ENCODE data around the gene TTLL3. TPM values are rescaled to one million over a fixed set of nuclear protein-coding genes. Genes with fewer than 3 reads are reported as not detected.

TTLL3 gene, protein sequence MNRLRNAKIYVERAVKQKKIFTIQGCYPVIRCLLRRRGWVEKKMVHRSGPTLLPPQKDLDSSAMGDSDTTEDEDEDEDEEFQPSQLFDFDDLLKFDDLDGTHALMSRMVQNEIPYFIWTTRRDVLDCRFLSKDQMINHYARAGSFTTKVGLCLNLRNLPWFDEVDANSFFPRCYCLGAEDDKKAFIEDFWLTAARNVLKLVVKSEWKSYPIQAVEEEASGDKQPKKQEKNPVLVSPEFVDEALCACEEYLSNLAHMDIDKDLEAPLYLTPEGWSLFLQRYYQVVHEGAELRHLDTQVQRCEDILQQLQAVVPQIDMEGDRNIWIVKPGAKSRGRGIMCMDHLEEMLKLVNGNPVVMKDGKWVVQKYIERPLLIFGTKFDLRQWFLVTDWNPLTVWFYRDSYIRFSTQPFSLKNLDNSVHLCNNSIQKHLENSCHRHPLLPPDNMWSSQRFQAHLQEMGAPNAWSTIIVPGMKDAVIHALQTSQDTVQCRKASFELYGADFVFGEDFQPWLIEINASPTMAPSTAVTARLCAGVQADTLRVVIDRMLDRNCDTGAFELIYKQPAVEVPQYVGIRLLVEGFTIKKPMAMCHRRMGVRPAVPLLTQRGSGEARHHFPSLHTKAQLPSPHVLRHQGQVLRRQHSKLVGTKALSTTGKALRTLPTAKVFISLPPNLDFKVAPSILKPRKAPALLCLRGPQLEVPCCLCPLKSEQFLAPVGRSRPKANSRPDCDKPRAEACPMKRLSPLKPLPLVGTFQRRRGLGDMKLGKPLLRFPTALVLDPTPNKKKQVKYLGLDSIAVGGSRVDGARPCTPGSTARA
- 10 to 100 TPM; 40.7 to 69.0 TPM for total RNA-seq

DNA sequence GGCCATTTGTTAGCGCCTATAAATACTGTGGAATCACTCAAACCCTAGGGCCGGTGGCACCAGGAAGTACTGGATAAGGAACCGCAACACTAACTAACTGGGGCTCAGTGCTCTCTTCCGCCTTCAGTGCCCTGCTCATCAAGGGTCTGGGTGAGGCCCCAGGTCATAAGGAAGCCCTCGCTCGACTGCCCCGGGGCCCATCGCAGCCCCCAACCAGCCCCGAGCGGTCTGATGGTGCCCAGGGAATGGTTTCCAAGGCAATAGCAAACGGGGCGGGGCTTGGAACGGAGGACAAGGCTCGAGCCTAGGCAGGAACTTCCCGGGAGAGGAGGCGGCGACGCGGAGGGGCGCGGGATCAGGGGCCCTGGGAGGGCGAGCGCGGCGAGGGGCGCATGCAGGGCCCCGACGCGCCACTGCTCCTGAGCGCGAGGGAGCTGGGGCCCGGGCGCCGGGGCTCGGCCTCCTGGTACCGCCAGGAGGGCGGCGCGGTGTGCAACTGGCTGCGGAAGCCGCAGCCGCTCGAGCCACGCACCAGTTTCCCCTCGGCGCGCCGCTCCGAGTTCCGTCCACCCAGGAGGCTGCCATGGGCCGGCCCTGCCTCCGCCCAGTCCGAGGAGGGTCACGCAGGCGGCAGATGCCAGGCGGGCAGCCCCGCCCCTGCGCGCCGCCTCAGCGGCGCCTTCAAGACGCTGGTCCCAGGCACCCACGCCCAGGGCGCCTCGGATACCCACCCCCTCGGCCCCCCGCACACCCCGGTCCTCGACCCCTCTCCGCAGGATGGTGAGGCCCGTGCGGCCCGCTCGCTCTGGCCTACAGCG lies at the start of gene TTLL3:
TTLL3 (plus strand) TSS at position 648 of the 818 bp plus-strand sequence. CDS start 400 bp downstream, outside the sequence.
- peak; percentile 54 for DNase-seq (ENCODE audit: low spot score)
- H3K9me3 ChIP-seq, result no peaks in the 10 kb centered on the region
- H3K27me3 ChIP-seq (replicated peaks; ENCODE audit: insufficient read depth), result no peaks in the 10 kb centered on the region
- peak within 1 kb of the TSS; percentile 60 to 81 for H3K4me3 ChIP-seq
- TF ChIP-seq POLR2A (IDR thresholded peaks at IDR 0.05) (peak; percentile 52), POLR2AphosphoS5 (IDR thresholded peaks at IDR 0.05) (peak; percentile 22)
- TF ChIP-seq, protein P1, sequence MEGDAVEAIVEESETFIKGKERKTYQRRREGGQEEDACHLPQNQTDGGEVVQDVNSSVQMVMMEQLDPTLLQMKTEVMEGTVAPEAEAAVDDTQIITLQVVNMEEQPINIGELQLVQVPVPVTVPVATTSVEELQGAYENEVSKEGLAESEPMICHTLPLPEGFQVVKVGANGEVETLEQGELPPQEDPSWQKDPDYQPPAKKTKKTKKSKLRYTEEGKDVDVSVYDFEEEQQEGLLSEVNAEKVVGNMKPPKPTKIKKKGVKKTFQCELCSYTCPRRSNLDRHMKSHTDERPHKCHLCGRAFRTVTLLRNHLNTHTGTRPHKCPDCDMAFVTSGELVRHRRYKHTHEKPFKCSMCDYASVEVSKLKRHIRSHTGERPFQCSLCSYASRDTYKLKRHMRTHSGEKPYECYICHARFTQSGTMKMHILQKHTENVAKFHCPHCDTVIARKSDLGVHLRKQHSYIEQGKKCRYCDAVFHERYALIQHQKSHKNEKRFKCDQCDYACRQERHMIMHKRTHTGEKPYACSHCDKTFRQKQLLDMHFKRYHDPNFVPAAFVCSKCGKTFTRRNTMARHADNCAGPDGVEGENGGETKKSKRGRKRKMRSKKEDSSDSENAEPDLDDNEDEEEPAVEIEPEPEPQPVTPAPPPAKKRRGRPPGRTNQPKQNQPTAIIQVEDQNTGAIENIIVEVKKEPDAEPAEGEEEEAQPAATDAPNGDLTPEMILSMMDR (IDR thresholded peaks at IDR 0.05), result no peak
- WGBS, result 1% methylated on average over 61 of the region's 76 CpGs
- intact Hi-C loops (cut with DNase I), result no loop called here
- H3K27ac ChIP-seq, result peak within 1 kb of the TSS; percentile 91 to 98
- H3K36me3 ChIP-seq, result no peaks in the 10 kb centered on the region
- H3K4me1 ChIP-seq (replicated peaks), result no peaks in the 10 kb centered on the region

DNA sequence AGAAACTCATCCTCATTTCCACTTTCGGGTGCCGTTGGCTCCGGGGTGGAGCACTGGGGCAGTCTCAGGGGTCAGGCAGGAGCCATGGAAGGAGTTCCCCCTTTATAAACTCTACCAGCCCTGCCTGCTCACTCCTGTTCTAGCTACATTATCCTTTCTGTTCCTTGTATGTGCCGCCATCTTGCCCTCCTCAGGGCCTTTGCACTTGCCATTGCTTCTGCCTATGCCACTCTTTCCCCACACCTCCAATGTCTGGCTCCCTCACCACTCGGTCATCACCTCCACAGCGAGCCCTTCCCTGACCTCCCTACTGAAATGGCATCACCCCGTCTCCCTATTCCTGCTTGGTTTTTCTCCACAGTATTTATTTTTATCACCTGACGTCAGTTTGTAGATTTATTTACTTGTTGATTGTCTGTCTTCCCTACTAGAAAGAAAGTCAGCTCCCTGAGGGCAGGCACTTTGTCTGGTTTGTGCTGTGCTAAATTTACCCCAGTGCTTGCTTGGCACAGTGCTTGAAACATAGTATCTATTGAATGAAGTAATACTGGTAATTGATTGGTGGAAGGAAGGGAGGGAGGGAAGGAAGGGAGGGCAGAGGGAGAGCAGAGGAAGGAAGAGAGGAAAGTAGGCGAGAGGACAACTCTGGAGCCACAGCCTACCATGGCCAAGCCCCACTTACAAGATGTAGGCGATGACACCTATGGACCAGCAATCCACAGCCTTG lies 49.1 kb upstream of the TTLL3 start:
- TF ChIP-seq POLR2A (IDR thresholded peaks at IDR 0.05), result no peak
- no peak for TF ChIP-seq POLR2AphosphoS5 (IDR thresholded peaks at IDR 0.05)
- TF ChIP-seq, protein P1 (IDR thresholded peaks at IDR 0.05), result no peak
- H3K4me3 ChIP-seq, result no peak overlapping the region
- no peak for DNase-seq (ENCODE audit: low spot score)
- 95% methylated on average over 10 of the region's 10 CpGs for WGBS
- intact Hi-C loops (cut with DNase I), result no loop called here
- no peak overlapping the region for H3K27ac ChIP-seq
- H3K9me3 ChIP-seq, result no peaks in the 10 kb centered on the region
- H3K4me1 ChIP-seq (replicated peaks), result no peaks in the 10 kb centered on the region
- H3K36me3 ChIP-seq, result peaks cover 0 to 17% of the 10 kb centered on the region in 2 donors
- no peaks in the 10 kb centered on the region for H3K27me3 ChIP-seq (replicated peaks; ENCODE audit: insufficient read depth)

DNA sequence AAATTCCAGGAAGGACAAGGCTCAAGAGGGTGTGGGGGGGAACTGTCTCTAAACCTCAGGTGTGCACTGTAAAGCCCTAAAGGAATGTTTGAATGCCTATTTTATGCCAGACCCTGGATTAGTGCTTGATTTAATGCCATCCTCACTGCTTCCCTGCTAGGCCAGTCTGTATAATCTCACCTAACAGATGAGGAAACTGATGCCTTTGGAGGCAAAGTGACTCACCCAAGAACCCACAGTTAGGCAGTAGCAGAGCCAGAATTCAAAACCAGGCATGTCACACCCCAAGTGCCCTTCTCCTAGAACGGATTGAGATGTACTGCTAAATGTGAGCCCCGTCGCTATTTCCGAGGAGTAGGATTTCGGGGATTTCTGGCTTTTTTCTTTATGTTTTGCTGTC lies 48.1 kb upstream of the TTLL3 start:
- Histone ChIP-seq H3K9me3 (no peaks in the 10 kb centered on the region), H3K27ac (no peak overlapping the region), H3K27me3 (replicated peaks; ENCODE audit: insufficient read depth) (no peaks in the 10 kb centered on the region), H3K4me1 (replicated peaks) (no peaks in the 10 kb centered on the region), H3K4me3 (no peak overlapping the region), H3K36me3 (peaks cover 0 to 14% of the 10 kb centered on the region in 2 donors)
- intact Hi-C loops (cut with DNase I), result no loop called here
- WGBS, result 90% methylated on average over 5 of the region's 5 CpGs
- TF ChIP-seq POLR2A (IDR thresholded peaks at IDR 0.05) (no peak), POLR2AphosphoS5 (IDR thresholded peaks at IDR 0.05) (no peak)
- TF ChIP-seq, protein P1 (IDR thresholded peaks at IDR 0.05), result no peak
- DNase-seq (ENCODE audit: low spot score), result no peak

DNA sequence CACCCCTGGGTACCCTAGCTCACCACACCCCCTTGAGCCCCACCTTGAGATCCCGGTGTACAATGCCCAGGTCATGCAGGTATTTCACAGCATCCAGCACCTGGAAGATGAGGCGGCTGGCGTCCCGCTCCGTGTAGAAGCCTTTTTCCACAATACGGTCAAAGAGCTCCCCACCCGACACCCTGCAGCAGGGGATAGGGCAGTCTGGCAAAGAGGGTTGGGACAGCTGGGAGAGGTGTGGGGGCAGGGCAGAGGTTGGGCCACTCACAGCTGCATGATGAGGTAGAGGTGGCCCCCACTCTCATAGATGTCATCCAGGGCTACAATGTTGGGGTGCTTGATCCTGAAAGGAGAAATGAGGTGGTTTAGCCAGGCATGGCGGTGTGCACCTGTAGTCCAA lies 47.2 kb upstream of the TTLL3 start:
- 92% methylated on average over 8 of the region's 8 CpGs for WGBS
- TF ChIP-seq, protein P1 (IDR thresholded peaks at IDR 0.05), result no peak
- TF ChIP-seq POLR2A (IDR thresholded peaks at IDR 0.05) (no peak), POLR2AphosphoS5 (IDR thresholded peaks at IDR 0.05) (no peak)
- no peaks in the 10 kb centered on the region for H3K4me1 ChIP-seq (replicated peaks)
- DNase-seq (ENCODE audit: low spot score), result no peak
- H3K27ac ChIP-seq, result no peak overlapping the region
- no peaks in the 10 kb centered on the region for H3K9me3 ChIP-seq
- H3K27me3 ChIP-seq (replicated peaks; ENCODE audit: insufficient read depth), result no peaks in the 10 kb centered on the region
- intact Hi-C loops (cut with DNase I), result no loop called here
- no peak overlapping the region for H3K4me3 ChIP-seq
- peaks cover 0 to 9% of the 10 kb centered on the region in 2 donors for H3K36me3 ChIP-seq
